HG03469 (cell line): ENCODE results near the gene PCDHB13.
"Not testable (repeated sequence)": the region's sequence is repeated elsewhere in the genome, so short reads cannot be mapped to it uniquely, and the experiment has no call there.

Source experiments
- ATAC-seq: cut with Tn5 transposase; IDR thresholded peaks from one replicate; pipeline ENCODE4 v1.9.1; 2021; ENCODE audit warnings: mild to moderate bottlenecking, moderate library complexity, moderate number of reproducible peaks; ENCODE audit not compliant: unreplicated experiment

Gene PCDHB13

GRCh38 chr5:141201126-141201525, 12.6 kb upstream of the PCDHB13 start:
- ATAC-seq, result not testable (repeated sequence)

- ATAC-seq, result not testable (repeated sequence)
Observed at GRCh38 chr5:141201646-141202045, 12.1 kb upstream of the PCDHB13 start.

- no peak for ATAC-seq
Observed at GRCh38 chr5:141208478-141208877, 5.2 kb upstream of the PCDHB13 start, which contains the start of gene PCDHB12. Gene PCDHB12 (plus strand): TSS chr5:141208719. CDS start chr5:141208908, 189 bp downstream.

- ATAC-seq, result not testable (repeated sequence)
Observed at GRCh38 chr5:141210281-141210680, 3.4 kb upstream of the PCDHB13 start.

- not testable (repeated sequence) for ATAC-seq
Observed at GRCh38 chr5:141210849-141211248, 2.9 kb upstream of the PCDHB13 start.

- not testable (repeated sequence) for ATAC-seq
Observed at GRCh38 chr5:141214583-141214982, 864 bp downstream of the PCDHB13 start.

- not testable (repeated sequence) for ATAC-seq
Observed at GRCh38 chr5:141215504-141215903, 1.8 kb downstream of the PCDHB13 start.

GRCh38 chr5:141216035-141216434, 2.3 kb downstream of the PCDHB13 start:
- ATAC-seq, result not testable (repeated sequence)

- ATAC-seq, result no peak
Observed at GRCh38 chr5:141223112-141223783, 9.5 kb downstream of the PCDHB13 start, which contains the start of gene PCDHB14. Gene PCDHB14 (plus strand): TSS chr5:141223343. CDS start chr5:141223506, 163 bp downstream.

- not testable (repeated sequence) for ATAC-seq
Observed at GRCh38 chr5:141224844-141225243, 11.1 kb downstream of the PCDHB13 start.

GRCh38 chr5:141225421-141225820, 11.7 kb downstream of the PCDHB13 start:
- ATAC-seq, result not testable (repeated sequence)

- no peak for ATAC-seq
Observed at GRCh38 chr5:141234109-141234667, 20.5 kb downstream of the PCDHB13 start.

GRCh38 chr5:141235922-141236321, 22.2 kb downstream of the PCDHB13 start:
- ATAC-seq, result not testable (repeated sequence)

- ATAC-seq, result no peak
Observed at GRCh38 chr5:141236516-141237313, 23.0 kb downstream of the PCDHB13 start.

GRCh38 chr5:141241496-141241895, 27.8 kb downstream of the PCDHB13 start:
- no peak for ATAC-seq

GRCh38 chr5:141245250-141245717, 31.6 kb downstream of the PCDHB13 start, which contains the start of gene PCDHB15:
Gene PCDHB15 (plus strand): TSS chr5:141245395. CDS start chr5:141245579, 184 bp downstream.
- ATAC-seq, result no peak

- not testable (repeated sequence) for ATAC-seq
Observed at GRCh38 chr5:141246971-141247370, 33.3 kb downstream of the PCDHB13 start.

- not testable (repeated sequence) for ATAC-seq
Observed at GRCh38 chr5:141247434-141247833, 33.7 kb downstream of the PCDHB13 start.

- ATAC-seq, result no peak
Observed at GRCh38 chr5:141250576-141250975, 36.9 kb downstream of the PCDHB13 start.

GRCh38 chr5:141258464-141258863, 44.7 kb downstream of the PCDHB13 start:
- ATAC-seq, result no peak

- ATAC-seq, result no peak
Observed at GRCh38 chr5:141258948-141259347, 45.2 kb downstream of the PCDHB13 start.
